ENCODE results near the gene PTPRR.

PTPRR gene

DNA sequence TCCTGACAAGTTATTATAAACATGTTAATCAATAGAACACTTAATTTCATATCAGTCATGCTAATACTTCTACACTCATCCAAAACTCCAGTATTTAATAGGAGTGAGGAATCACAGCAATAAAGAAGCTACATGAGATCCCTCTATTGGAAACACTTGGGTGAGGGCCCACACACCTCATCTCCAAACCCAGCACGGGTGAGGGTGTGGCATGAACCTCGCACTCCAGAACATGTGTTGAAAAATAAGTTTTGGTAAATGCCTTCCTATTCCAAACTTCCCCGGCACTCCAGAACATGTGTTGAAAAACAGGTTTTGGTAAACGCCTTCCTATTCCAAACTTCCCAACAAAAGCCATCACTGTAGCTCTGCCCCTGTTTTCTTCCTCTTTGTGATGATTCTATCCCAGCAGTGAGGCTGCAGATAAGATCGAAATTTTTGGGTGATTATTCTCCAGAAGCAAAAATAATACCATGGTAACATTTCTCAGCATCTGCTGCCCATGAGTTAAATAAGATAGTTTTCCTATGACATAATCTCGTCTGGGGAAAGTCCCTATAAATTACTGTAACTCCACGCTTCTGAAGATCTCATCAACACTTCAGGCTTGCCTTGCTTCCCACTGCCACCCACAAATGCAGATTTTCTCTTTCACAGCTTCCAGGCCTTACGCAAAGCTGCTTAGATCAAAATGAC lies 258.9 kb downstream of the PTPRR start:
- H3K4me3 ChIP-seq (ENCODE audit: low read length in 2 of 2) = no peak overlapping the region
- no peak overlapping the region for H3K9ac ChIP-seq (ENCODE audit: low read depth in 1 of 2, low read length in 2 of 2)
- H3K36me3 ChIP-seq (ENCODE audit: control insufficient read depth in 2 of 2, insufficient read depth in 2 of 2, low read length in 2 of 2) = no peaks in the 10 kb centered on the region
- H3K9me3 ChIP-seq (ENCODE audit: control insufficient read depth in 2 of 2, low read length in 2 of 2) = no peaks in the 10 kb centered on the region
- no peaks in the 10 kb centered on the region for H3K27me3 ChIP-seq (ENCODE audit: control insufficient read depth in 2 of 2, insufficient read depth in 2 of 2, low read length in 2 of 2)
- no peak overlapping the region for H3K27ac ChIP-seq (ENCODE audit: low read depth in 2 of 2, low read length in 2 of 2)
- no peaks in the 10 kb centered on the region for H3K4me1 ChIP-seq (ENCODE audit: control insufficient read depth in 2 of 2, insufficient read depth in 2 of 2, low read length in 2 of 2)

DNA sequence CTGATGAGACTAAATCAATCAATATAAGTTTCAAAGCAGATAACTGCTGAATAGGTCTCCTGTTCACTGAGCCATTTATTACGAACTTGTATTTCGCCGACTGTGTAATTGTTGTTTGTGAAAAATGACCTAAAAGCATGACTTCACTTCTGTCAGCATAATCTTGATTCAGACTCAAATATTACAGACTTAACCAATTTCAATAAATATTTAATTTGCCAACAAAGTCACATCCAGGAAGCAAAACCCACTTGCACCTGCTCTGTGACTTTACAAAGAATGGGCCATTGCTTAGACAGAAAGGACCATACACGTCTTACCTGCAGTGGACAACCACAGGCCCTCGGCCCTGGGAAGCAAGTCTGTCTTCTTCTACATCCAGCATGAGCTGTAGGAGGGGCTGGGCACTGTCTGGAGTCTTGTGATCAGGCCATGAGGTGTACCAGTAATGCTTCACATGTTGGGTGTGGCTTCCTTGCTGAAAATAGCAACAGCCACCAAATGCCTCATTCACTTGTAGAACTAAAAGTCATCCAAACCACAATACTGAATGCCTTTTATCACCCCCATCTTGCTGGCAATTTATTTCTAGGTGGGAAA lies 259.8 kb downstream of the PTPRR start:
- Histone ChIP-seq H3K27me3 (ENCODE audit: control insufficient read depth in 2 of 2, insufficient read depth in 2 of 2, low read length in 2 of 2) (no peaks in the 10 kb centered on the region), H3K4me1 (ENCODE audit: control insufficient read depth in 2 of 2, insufficient read depth in 2 of 2, low read length in 2 of 2) (no peaks in the 10 kb centered on the region), H3K9me3 (ENCODE audit: control insufficient read depth in 2 of 2, low read length in 2 of 2) (no peaks in the 10 kb centered on the region), H3K36me3 (ENCODE audit: control insufficient read depth in 2 of 2, insufficient read depth in 2 of 2, low read length in 2 of 2) (no peaks in the 10 kb centered on the region), H3K9ac (ENCODE audit: low read depth in 1 of 2, low read length in 2 of 2) (no peak overlapping the region), H3K27ac (ENCODE audit: low read depth in 2 of 2, low read length in 2 of 2) (no peak overlapping the region), H3K4me3 (ENCODE audit: low read length in 2 of 2) (no peak overlapping the region)

GRCh38 chr12:70660002-70660604 lies 260.4 kb downstream of the PTPRR start:
- H3K9me3 ChIP-seq (ENCODE audit: control insufficient read depth in 2 of 2, low read length in 2 of 2) = no peaks in the 10 kb centered on the region
- no peaks in the 10 kb centered on the region for H3K36me3 ChIP-seq (ENCODE audit: control insufficient read depth in 2 of 2, insufficient read depth in 2 of 2, low read length in 2 of 2)
- H3K27me3 ChIP-seq (ENCODE audit: control insufficient read depth in 2 of 2, insufficient read depth in 2 of 2, low read length in 2 of 2) = no peaks in the 10 kb centered on the region
- H3K27ac ChIP-seq (ENCODE audit: low read depth in 2 of 2, low read length in 2 of 2) = no peak overlapping the region
- H3K4me1 ChIP-seq (ENCODE audit: control insufficient read depth in 2 of 2, insufficient read depth in 2 of 2, low read length in 2 of 2) = no peaks in the 10 kb centered on the region
- no peak overlapping the region for H3K4me3 ChIP-seq (ENCODE audit: low read length in 2 of 2)
- no peak overlapping the region for H3K9ac ChIP-seq (ENCODE audit: low read depth in 1 of 2, low read length in 2 of 2)

DNA sequence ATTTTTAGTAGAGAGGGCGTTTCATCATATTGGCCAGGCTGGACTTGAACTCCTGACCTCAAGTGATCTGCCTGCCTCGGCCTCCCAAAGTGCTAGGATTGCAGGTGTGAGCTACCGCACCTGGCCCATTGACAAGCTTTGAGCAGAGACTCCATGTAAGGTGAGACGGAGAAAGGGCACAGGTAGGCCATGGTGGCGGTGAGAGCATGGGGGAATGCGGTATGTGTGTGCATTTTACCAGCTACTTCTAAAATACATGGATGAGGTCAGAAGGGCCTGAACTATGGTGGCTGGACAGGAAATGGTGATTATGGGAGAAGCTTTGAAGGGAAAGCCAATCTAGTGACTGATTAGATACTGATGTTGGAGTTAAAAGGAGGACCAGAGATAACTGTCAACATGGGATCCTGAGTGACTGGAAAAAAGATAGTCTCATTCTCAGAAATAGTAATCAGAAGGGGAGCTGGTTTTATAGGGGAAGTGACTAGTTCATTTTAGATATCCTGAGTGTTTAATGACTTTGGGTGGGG lies 261.4 kb downstream of the PTPRR start:
- Histone ChIP-seq H3K4me3 (ENCODE audit: low read length in 2 of 2) (no peak overlapping the region), H3K9me3 (ENCODE audit: control insufficient read depth in 2 of 2, low read length in 2 of 2) (no peaks in the 10 kb centered on the region), H3K4me1 (ENCODE audit: control insufficient read depth in 2 of 2, insufficient read depth in 2 of 2, low read length in 2 of 2) (no peaks in the 10 kb centered on the region), H3K36me3 (ENCODE audit: control insufficient read depth in 2 of 2, insufficient read depth in 2 of 2, low read length in 2 of 2) (no peaks in the 10 kb centered on the region), H3K27me3 (ENCODE audit: control insufficient read depth in 2 of 2, insufficient read depth in 2 of 2, low read length in 2 of 2) (no peaks in the 10 kb centered on the region), H3K27ac (ENCODE audit: low read depth in 2 of 2, low read length in 2 of 2) (no peak overlapping the region), H3K9ac (ENCODE audit: low read depth in 1 of 2, low read length in 2 of 2) (no peak overlapping the region)

DNA sequence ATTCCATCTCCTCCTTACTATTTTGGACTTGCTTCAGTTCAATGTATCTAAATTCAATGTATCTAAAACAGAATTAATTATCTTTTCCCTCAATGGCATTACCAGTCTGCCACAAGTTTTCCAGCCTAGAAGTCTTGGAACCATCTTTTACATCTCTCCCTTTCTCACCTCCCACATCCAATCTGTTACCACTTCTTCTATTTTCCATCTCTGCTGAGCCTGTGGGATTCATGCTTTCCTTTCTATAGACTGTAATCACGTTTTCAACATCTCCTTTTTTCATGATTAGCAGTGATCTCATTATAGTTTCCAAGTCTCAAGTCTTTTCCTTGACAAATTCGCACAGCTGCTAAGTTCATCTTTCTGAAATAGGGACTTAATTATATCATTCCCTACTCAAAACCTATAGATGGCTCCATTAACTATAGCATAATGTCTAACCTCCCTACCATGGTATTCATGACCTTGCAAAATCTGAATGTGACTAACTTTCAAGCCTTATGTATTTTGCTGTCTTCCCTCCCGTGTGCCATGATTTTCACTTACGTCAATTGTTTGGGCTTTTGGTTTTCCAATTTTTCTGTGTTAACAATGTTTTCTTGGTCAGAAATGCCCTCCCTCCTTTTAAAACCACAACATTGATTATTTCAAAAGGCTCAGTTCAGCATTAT lies 262.8 kb downstream of the PTPRR start:
- Histone ChIP-seq H3K27me3 (ENCODE audit: control insufficient read depth in 2 of 2, insufficient read depth in 2 of 2, low read length in 2 of 2) (no peaks in the 10 kb centered on the region), H3K9ac (ENCODE audit: low read depth in 1 of 2, low read length in 2 of 2) (no peak overlapping the region), H3K36me3 (ENCODE audit: control insufficient read depth in 2 of 2, insufficient read depth in 2 of 2, low read length in 2 of 2) (no peaks in the 10 kb centered on the region), H3K4me1 (ENCODE audit: control insufficient read depth in 2 of 2, insufficient read depth in 2 of 2, low read length in 2 of 2) (no peaks in the 10 kb centered on the region), H3K4me3 (ENCODE audit: low read length in 2 of 2) (no peak overlapping the region), H3K27ac (ENCODE audit: low read depth in 2 of 2, low read length in 2 of 2) (no peak overlapping the region), H3K9me3 (ENCODE audit: control insufficient read depth in 2 of 2, low read length in 2 of 2) (no peaks in the 10 kb centered on the region)

GRCh38 chr12:70652451-70652850 lies 268.1 kb downstream of the PTPRR start:
- Histone ChIP-seq H3K36me3 (ENCODE audit: control insufficient read depth in 2 of 2, insufficient read depth in 2 of 2, low read length in 2 of 2) (no peaks in the 10 kb centered on the region), H3K27ac (ENCODE audit: low read depth in 2 of 2, low read length in 2 of 2) (no peak overlapping the region), H3K4me1 (ENCODE audit: control insufficient read depth in 2 of 2, insufficient read depth in 2 of 2, low read length in 2 of 2) (no peaks in the 10 kb centered on the region), H3K9me3 (ENCODE audit: control insufficient read depth in 2 of 2, low read length in 2 of 2) (no peaks in the 10 kb centered on the region), H3K9ac (ENCODE audit: low read depth in 1 of 2, low read length in 2 of 2) (no peak overlapping the region), H3K27me3 (ENCODE audit: control insufficient read depth in 2 of 2, insufficient read depth in 2 of 2, low read length in 2 of 2) (no peaks in the 10 kb centered on the region), H3K4me3 (ENCODE audit: low read length in 2 of 2) (no peak overlapping the region)

DNA sequence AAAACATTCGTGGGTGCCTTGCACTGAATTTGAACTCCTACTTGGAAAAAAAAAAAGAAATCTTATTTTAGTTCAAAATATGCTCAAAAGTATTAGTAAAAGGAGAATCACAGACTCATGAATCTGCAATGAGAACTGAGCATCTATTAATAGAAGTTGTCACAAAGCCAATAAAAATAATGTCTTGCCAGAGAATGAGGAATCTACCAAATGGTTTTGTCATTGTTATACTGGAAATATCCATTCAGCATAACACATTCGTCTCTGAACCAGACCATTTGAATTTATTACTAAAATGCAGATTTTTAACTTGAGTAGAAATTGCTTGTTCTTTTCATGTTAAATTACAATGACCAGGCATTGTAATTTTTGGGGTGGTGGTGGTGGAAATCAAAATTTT lies 271.7 kb downstream of the PTPRR start:
- H3K36me3 ChIP-seq (ENCODE audit: control insufficient read depth in 2 of 2, insufficient read depth in 2 of 2, low read length in 2 of 2) = no peaks in the 10 kb centered on the region
- no peaks in the 10 kb centered on the region for H3K9me3 ChIP-seq (ENCODE audit: control insufficient read depth in 2 of 2, low read length in 2 of 2)
- no peak overlapping the region for H3K27ac ChIP-seq (ENCODE audit: low read depth in 2 of 2, low read length in 2 of 2)
- no peak overlapping the region for H3K4me3 ChIP-seq (ENCODE audit: low read length in 2 of 2)
- no peaks in the 10 kb centered on the region for H3K27me3 ChIP-seq (ENCODE audit: control insufficient read depth in 2 of 2, insufficient read depth in 2 of 2, low read length in 2 of 2)
- H3K9ac ChIP-seq (ENCODE audit: low read depth in 1 of 2, low read length in 2 of 2) = no peak overlapping the region
- H3K4me1 ChIP-seq (ENCODE audit: control insufficient read depth in 2 of 2, insufficient read depth in 2 of 2, low read length in 2 of 2) = peaks cover 5 to 6% of the 10 kb centered on the region in 2 donors

DNA sequence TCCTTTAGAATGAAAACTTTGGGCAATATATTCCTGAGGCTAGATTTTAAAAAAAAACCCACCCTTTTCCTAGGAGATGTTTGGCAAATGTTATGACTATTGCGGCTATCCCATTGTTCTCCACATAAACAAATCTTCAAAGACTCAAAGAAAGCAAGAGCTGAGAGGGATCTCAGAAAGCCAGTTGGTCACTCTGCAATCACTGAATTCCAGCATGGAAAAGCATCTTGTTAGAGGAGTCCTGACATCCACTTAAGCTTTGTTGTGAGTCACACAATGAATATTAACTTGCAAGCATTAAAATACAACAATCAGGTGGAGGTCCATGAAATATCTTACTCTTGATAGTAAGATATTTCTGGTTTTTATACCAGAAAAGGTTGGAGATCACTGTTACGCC lies 272.3 kb downstream of the PTPRR start:
- Histone ChIP-seq H3K36me3 (ENCODE audit: control insufficient read depth in 2 of 2, insufficient read depth in 2 of 2, low read length in 2 of 2) (no peaks in the 10 kb centered on the region), H3K4me1 (ENCODE audit: control insufficient read depth in 2 of 2, insufficient read depth in 2 of 2, low read length in 2 of 2) (peaks cover 5 to 6% of the 10 kb centered on the region in 2 donors), H3K4me3 (ENCODE audit: low read length in 2 of 2) (no peak overlapping the region), H3K9me3 (ENCODE audit: control insufficient read depth in 2 of 2, low read length in 2 of 2) (no peaks in the 10 kb centered on the region), H3K27me3 (ENCODE audit: control insufficient read depth in 2 of 2, insufficient read depth in 2 of 2, low read length in 2 of 2) (no peaks in the 10 kb centered on the region), H3K9ac (ENCODE audit: low read depth in 1 of 2, low read length in 2 of 2) (no peak overlapping the region), H3K27ac (ENCODE audit: low read depth in 2 of 2, low read length in 2 of 2) (no peak overlapping the region)

DNA sequence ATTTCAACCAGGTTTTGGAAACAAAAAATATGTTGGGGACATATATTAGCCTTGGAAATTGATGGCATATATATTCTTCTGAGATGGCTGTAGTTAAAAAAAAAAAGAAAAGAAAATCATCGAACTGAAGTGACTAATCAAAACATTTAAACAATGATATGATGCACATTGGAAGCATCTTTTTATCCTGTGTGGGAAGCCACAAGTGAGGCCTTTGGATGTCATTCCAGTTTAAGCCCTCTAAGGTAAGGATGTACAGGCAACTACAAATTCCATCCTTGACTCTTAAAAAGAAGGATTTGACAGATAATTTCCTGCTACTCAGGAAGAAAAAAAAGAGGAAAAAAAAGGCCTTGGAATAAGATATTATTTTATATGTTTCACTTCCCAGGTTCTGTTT lies 273.7 kb downstream of the PTPRR start:
- H3K9me3 ChIP-seq (ENCODE audit: control insufficient read depth in 2 of 2, low read length in 2 of 2) = no peaks in the 10 kb centered on the region
- H3K27ac ChIP-seq (ENCODE audit: low read depth in 2 of 2, low read length in 2 of 2) = no peak overlapping the region
- no peaks in the 10 kb centered on the region for H3K27me3 ChIP-seq (ENCODE audit: control insufficient read depth in 2 of 2, insufficient read depth in 2 of 2, low read length in 2 of 2)
- H3K4me1 ChIP-seq (ENCODE audit: control insufficient read depth in 2 of 2, insufficient read depth in 2 of 2, low read length in 2 of 2) = peaks cover 5 to 6% of the 10 kb centered on the region in 2 donors
- H3K9ac ChIP-seq (ENCODE audit: low read depth in 1 of 2, low read length in 2 of 2) = no peak overlapping the region
- H3K36me3 ChIP-seq (ENCODE audit: control insufficient read depth in 2 of 2, insufficient read depth in 2 of 2, low read length in 2 of 2) = no peaks in the 10 kb centered on the region
- H3K4me3 ChIP-seq (ENCODE audit: low read length in 2 of 2) = no peak overlapping the region
